ENCODE data around the gene WDR18.

DNA sequence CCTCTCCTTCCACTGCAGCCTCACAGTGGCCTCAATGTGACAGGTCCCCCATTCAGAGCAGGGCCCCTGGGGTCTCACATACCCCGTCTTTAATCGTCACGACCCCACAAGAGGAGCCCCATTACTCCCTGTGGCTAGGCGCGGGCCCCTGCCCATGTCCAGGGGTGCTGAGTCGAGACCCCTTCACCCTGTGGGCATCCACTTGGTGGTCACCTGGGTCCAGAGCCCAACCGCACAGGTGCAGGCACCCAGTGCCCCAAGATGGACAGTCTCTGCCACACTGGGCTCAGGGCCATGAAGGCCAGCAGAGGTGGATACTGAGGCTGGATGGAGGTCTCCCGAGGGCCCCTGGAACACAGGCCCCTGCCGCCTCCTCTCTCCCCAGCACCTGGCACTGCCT, 33.8 kb downstream of the WDR18 start:
- TF ChIP-seq EZH2phosphoT487 (IDR thresholded peaks at IDR 0.05; ENCODE audit: borderline replicate concordance, low read depth): no peak
- no peak for TF ChIP-seq FOXJ3 (CRISPR knock-in tag; IDR thresholded peaks at IDR 0.05)
- TF ChIP-seq, protein P1, sequence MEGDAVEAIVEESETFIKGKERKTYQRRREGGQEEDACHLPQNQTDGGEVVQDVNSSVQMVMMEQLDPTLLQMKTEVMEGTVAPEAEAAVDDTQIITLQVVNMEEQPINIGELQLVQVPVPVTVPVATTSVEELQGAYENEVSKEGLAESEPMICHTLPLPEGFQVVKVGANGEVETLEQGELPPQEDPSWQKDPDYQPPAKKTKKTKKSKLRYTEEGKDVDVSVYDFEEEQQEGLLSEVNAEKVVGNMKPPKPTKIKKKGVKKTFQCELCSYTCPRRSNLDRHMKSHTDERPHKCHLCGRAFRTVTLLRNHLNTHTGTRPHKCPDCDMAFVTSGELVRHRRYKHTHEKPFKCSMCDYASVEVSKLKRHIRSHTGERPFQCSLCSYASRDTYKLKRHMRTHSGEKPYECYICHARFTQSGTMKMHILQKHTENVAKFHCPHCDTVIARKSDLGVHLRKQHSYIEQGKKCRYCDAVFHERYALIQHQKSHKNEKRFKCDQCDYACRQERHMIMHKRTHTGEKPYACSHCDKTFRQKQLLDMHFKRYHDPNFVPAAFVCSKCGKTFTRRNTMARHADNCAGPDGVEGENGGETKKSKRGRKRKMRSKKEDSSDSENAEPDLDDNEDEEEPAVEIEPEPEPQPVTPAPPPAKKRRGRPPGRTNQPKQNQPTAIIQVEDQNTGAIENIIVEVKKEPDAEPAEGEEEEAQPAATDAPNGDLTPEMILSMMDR (IDR thresholded peaks at IDR 0.05): no peak
- TF ChIP-seq GABPA (IDR thresholded peaks at IDR 0.05; ENCODE audit: low read depth): no peak
- no peak for TF ChIP-seq POLR2AphosphoS5 (IDR thresholded peaks at IDR 0.05; ENCODE audit: low read depth, low read length)
- TF ChIP-seq NRF1 (IDR thresholded peaks at IDR 0.05; ENCODE audit: low read depth, low read length): no peak
- TF ChIP-seq, protein P2, sequence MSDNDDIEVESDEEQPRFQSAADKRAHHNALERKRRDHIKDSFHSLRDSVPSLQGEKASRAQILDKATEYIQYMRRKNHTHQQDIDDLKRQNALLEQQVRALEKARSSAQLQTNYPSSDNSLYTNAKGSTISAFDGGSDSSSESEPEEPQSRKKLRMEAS (IDR thresholded peaks at IDR 0.05; ENCODE audit: low read depth): no peak
- TF ChIP-seq SIN3A (IDR thresholded peaks at IDR 0.05; ENCODE audit: borderline replicate concordance, low read depth, low read length): no peak
- TF ChIP-seq GATA2 (CRISPR knock-in tag; IDR thresholded peaks at IDR 0.05): no peak
- no peak for TF ChIP-seq SMC3 (IDR thresholded peaks at IDR 0.05; ENCODE audit: low read depth, low read length)
- TF ChIP-seq, protein P3, sequence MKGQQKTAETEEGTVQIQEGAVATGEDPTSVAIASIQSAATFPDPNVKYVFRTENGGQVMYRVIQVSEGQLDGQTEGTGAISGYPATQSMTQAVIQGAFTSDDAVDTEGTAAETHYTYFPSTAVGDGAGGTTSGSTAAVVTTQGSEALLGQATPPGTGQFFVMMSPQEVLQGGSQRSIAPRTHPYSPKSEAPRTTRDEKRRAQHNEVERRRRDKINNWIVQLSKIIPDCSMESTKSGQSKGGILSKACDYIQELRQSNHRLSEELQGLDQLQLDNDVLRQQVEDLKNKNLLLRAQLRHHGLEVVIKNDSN (IDR thresholded peaks at IDR 0.05; ENCODE audit: borderline replicate concordance, low read depth): no peak
- TF ChIP-seq YY1 (IDR thresholded peaks at IDR 0.05; ENCODE audit: low read depth): no peak
- TF ChIP-seq JUND (IDR thresholded peaks at IDR 0.05): no peak
- TF ChIP-seq TCF12 (IDR thresholded peaks at IDR 0.05): no peak

Measured in SK-N-SH (cell line).